ENCODE results near the gene ICE1. TPM values are rescaled to one million over a fixed set of nuclear protein-coding genes. Genes with fewer than 3 reads are reported as not detected.

The ICE1 gene
- total RNA-seq, 2 donors from 2014 or later = 19.2 to 20.1 TPM

DNA sequence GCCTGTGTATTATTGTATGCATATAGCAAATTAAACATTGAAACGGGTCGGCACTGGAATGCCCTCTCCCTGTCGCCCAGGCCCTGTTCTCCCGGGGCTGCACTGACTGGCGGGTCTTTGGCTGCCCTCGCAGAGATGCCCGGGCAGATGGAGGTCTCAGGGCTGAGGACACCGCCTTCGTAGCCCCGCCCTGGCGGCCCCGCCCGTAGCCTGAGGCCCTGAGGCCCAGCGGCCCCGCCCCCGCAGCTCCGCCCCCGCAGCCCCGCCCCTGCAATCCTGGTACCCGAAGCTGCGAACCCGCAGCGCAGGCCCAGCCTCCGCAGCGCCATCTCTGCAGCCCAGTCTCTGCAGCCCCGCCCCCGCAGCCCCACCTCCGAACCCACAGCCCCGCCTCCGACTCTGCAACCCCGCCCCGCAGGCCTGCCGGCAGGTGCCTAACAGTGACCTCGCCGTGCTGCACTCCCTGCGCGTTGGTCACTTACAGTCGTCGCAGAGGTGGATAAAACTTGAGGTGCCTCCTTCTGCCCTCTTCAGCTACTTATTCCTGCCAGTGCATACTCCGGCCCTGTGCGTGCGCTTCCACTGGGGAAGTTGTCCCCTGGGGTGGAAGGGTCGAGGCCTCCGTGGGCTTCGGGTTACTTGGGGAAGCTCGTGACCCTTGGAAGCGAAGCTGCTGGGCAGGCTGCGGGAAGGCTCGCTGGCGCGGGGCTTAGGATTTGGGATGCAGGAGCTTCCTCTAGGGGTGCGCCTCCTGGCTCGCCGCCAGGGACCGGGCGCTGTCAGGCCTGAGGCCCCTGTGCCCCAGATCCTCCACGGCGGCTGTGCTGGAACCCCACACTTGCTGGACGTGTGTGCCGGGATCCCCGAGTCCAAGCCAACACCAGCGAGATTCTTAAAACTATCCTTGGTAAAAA, 72.3 kb downstream of the ICE1 start:
- intact Hi-C loops (cut with DNase I) = loop anchor here (5.0 to 10.0 kb wide), 4 partner anchors 388 to 1250 kb away; no protein-coding TSS in a partner anchor
- Histone ChIP-seq H3K36me3 (no peaks in the 10 kb centered on the region), H3K9me3 (no peaks in the 10 kb centered on the region), H3K4me3 (no peak overlapping the region), H3K27me3 (no peaks in the 10 kb centered on the region), H3K4me1 (no peaks in the 10 kb centered on the region), H3K9ac (ENCODE audit: low read depth in 2 of 2, low read length in 2 of 2) (no peak overlapping the region), H3K27ac (no peak overlapping the region)
- no peak for TF ChIP-seq CTCF (IDR thresholded peaks at IDR 0.05)
- DNase-seq = peak; percentile 88

DNA sequence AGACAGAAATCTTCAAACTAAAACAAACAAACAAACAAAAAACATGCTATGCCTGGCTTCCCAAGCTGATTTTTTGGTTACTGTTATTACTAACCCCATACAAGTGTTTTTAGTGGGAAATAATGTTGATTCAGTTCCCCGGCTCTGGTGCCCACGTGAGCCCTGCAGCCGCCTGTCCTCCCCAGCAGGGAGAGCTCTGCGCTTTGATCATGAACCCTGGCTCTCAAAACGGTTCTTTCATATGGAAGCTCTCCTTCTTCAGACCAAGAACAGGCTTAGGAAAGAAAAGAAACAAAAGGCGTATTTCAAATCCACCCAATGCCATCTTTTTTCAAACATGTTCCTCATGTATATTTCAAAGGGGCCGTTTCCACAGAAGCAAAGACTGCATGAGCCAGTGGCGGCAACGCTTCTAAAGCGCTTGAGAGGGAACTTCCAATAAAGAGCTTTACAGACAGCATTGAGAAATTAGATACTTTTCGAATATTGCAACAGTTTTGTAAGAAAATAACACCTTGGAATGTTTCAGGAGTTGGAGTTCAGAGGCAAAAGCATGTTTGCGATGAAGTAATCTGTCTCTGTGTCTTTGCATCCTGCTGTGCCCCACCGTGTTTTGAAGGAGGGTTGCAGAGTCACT, 74.8 kb downstream of the ICE1 start:
- Histone ChIP-seq H3K4me1 (no peaks in the 10 kb centered on the region), H3K36me3 (no peaks in the 10 kb centered on the region), H3K9ac (ENCODE audit: low read depth in 2 of 2, low read length in 2 of 2) (no peak overlapping the region), H3K4me3 (no peak overlapping the region), H3K27ac (no peak overlapping the region), H3K9me3 (no peaks in the 10 kb centered on the region), H3K27me3 (no peaks in the 10 kb centered on the region)
- intact Hi-C loops (cut with DNase I) = loop anchor here (2.0 to 10.0 kb wide), 5 partner anchors 72 to 1248 kb away; no protein-coding TSS in a partner anchor
- DNase-seq = peak; percentile 24
- TF ChIP-seq CTCF (IDR thresholded peaks at IDR 0.05) = peak; percentile 36

DNA sequence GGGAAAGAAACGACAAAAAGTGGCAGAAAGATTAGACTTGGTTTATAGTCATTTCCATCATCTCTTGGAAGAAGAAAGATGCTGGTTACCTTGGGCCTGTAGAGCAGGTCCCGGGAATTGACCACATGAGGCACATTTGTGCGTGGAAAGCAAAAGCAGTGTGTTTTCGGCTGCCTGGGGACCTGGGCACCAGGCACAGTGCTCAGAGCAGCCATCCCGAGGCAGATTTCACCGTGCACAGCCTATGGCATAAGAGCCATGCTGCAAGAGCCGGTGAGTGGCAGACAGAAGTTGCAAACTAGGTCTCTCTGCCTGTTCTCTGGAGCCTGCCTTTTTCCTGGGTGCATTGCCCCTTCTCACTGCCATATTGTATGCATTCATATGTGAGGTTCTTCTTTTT, 77.0 kb downstream of the ICE1 start:
- Histone ChIP-seq H3K9me3 (no peaks in the 10 kb centered on the region), H3K27ac (no peak overlapping the region), H3K27me3 (no peaks in the 10 kb centered on the region), H3K9ac (ENCODE audit: low read depth in 2 of 2, low read length in 2 of 2) (no peak overlapping the region), H3K36me3 (no peaks in the 10 kb centered on the region), H3K4me3 (no peak overlapping the region), H3K4me1 (no peaks in the 10 kb centered on the region)
- intact Hi-C loops (cut with DNase I) = loop anchor here (5.0 to 10.0 kb wide), 4 partner anchors 383 to 1245 kb away; no protein-coding TSS in a partner anchor
- DNase-seq = no peak
- no peak for TF ChIP-seq CTCF (IDR thresholded peaks at IDR 0.05)

GRCh38 chr5:5504325-5504724, 81.8 kb downstream of the ICE1 start:
- Histone ChIP-seq H3K4me1 (no peaks in the 10 kb centered on the region), H3K9me3 (no peaks in the 10 kb centered on the region), H3K36me3 (no peaks in the 10 kb centered on the region), H3K27me3 (no peaks in the 10 kb centered on the region), H3K4me3 (no peak overlapping the region), H3K9ac (ENCODE audit: low read depth in 2 of 2, low read length in 2 of 2) (no peak overlapping the region), H3K27ac (no peak overlapping the region)
- intact Hi-C loops (cut with DNase I) = no loop called here
- DNase-seq = no peak
- TF ChIP-seq CTCF (IDR thresholded peaks at IDR 0.05) = no peak

DNA sequence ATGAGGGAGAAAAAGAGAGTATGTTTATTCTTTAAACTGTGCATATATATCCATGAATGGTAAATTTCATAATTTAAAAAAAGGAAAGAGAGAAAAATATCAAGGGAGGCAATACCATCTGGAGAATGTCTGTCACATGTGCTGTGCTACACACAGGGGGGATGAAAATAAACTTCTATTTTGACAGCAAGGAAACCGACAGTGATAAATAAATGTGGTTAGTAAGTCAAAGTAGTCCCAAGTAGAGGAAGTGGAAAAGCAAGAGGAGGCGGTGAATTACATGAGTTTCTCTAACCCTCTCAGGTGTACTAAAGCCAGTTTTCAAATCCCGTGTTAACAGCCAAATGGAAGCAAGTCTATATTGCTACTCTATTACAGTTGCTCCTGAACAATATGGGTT, 83.3 kb downstream of the ICE1 start:
- Histone ChIP-seq H3K9me3 (no peaks in the 10 kb centered on the region), H3K27me3 (no peaks in the 10 kb centered on the region), H3K27ac (no peak overlapping the region), H3K4me1 (no peaks in the 10 kb centered on the region), H3K4me3 (no peak overlapping the region), H3K9ac (ENCODE audit: low read depth in 2 of 2, low read length in 2 of 2) (no peak overlapping the region), H3K36me3 (no peaks in the 10 kb centered on the region)
- DNase-seq = no peak
- intact Hi-C loops (cut with DNase I) = no loop called here
- no peak for TF ChIP-seq CTCF (IDR thresholded peaks at IDR 0.05)
